WTC11 (cell line): ENCODE results near the gene EIF3A.

Experiments
- CREB1 ChIP-seq: sonication (generic); formaldehyde crosslinking; IDR thresholded peaks from 2 replicates; pipeline ENCODE4 v1.8.0; 2023; ENCODE audit warnings: mild to moderate bottlenecking, missing genetic modification reagents
- ETV6 ChIP-seq: sonication (generic); formaldehyde crosslinking; IDR thresholded peaks from 2 replicates; pipeline ENCODE4 v1.8.1; 2022; ENCODE audit warnings: mild to moderate bottlenecking, missing genetic modification reagents
- NR1H2 ChIP-seq: sonication (generic); formaldehyde crosslinking; IDR thresholded peaks from 2 replicates; pipeline ENCODE4 v1.9.0; 2021; ENCODE audit warnings: mild to moderate bottlenecking, moderate library complexity, missing genetic modification reagents
- SMAD4 ChIP-seq: sonication (generic); formaldehyde crosslinking; IDR thresholded peaks from 2 replicates; pipeline ENCODE4 v1.8.0; 2022; ENCODE audit warnings: mild to moderate bottlenecking, missing genetic modification reagents
- ZNF138 ChIP-seq: sonication (generic); formaldehyde crosslinking; conservative IDR thresholded peaks from 2 replicates; pipeline ENCODE4 v1.8.1; 2022; ENCODE audit warnings: mild to moderate bottlenecking, moderate library complexity, missing genetic modification reagents
- TF ChIP-seq, protein P1 (sequence below): fragments of 250-450 bp; sonication (Bioruptor Pico); conservative IDR thresholded peaks from 2 replicates; pipeline ENCODE4 v1.9.0; 2021; ENCODE audit warnings: mild to moderate bottlenecking
- TF ChIP-seq, protein P2 (sequence below): fragments of 200-600 bp; IDR thresholded peaks from 2 replicates; pipeline ENCODE4 v1.8.0; 2022; ENCODE audit warnings: antibody characterized with exemption
- TF ChIP-seq, protein P3 (sequence below): sonication (generic); formaldehyde crosslinking; IDR thresholded peaks from 2 replicates; pipeline ENCODE4 v1.8.1; 2022; ENCODE audit warnings: mild to moderate bottlenecking, missing genetic modification reagents, moderate library complexity, borderline replicate concordance
- TF ChIP-seq, protein P4 (sequence below): sonication (generic); formaldehyde crosslinking; conservative IDR thresholded peaks from 2 replicates; pipeline ENCODE4 v1.8.1; 2022; ENCODE audit warnings: mild to moderate bottlenecking, missing genetic modification reagents

DNA sequence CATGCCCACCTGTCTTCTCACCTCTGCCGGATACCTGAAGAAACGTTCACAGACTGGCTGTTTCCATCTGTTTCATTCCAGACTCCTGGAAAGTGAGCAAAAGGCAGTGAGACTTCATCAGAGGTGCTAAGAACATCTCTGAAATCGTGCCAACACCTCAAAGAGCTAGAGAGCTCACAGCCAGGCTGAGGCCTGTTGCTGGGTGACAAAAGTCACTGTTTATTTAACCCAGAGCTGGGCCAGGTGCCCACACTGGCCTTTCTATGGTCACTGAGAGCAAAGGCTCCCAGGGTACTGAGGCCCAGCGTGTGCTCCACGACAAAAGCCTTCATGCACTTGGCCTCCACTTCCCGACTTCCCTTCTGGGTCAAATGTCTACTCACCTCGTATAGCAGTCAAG, 54.8 kb downstream of the EIF3A start:
- TF ChIP-seq, protein P1, sequence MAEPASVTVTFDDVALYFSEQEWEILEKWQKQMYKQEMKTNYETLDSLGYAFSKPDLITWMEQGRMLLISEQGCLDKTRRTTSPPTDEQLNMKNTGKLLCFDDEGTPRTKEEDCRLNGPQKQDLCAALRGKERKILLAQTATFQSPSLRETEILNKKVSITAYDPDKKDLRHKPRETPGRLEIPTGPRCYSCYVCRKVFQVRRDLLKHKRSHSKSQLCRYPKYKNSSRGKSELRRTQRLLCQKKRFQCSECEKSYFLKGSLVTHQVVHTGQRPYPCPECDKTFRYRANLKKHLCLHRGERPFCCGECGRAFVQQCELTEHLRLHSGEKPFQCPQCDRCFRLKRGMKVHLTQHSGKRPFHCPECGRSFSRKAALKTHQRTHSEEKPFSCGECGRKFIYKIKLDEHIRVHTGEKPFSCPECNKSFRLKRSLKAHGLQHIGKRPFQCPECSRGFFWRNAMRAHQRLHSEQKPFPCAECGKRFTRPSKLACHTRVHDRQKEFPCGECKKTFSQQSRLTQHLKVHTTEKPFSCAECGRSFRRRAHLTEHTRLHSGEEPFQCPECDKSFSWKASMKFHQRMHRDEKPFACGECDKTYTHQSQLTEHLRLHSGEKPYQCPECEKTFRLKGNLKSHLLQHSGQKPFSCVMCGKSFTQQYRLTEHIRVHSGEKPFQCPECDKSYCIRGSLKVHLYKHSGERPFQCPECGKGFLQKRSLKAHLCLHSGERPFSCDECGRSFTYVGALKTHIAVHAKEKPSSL = no peak
- TF ChIP-seq ZNF138 = no peak
- TF ChIP-seq, protein P2, sequence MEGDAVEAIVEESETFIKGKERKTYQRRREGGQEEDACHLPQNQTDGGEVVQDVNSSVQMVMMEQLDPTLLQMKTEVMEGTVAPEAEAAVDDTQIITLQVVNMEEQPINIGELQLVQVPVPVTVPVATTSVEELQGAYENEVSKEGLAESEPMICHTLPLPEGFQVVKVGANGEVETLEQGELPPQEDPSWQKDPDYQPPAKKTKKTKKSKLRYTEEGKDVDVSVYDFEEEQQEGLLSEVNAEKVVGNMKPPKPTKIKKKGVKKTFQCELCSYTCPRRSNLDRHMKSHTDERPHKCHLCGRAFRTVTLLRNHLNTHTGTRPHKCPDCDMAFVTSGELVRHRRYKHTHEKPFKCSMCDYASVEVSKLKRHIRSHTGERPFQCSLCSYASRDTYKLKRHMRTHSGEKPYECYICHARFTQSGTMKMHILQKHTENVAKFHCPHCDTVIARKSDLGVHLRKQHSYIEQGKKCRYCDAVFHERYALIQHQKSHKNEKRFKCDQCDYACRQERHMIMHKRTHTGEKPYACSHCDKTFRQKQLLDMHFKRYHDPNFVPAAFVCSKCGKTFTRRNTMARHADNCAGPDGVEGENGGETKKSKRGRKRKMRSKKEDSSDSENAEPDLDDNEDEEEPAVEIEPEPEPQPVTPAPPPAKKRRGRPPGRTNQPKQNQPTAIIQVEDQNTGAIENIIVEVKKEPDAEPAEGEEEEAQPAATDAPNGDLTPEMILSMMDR = no peak
- no peak for TF ChIP-seq CREB1 (CRISPR knock-in tag)
- no peak for TF ChIP-seq SMAD4 (CRISPR knock-in tag)
- TF ChIP-seq, protein P3, sequence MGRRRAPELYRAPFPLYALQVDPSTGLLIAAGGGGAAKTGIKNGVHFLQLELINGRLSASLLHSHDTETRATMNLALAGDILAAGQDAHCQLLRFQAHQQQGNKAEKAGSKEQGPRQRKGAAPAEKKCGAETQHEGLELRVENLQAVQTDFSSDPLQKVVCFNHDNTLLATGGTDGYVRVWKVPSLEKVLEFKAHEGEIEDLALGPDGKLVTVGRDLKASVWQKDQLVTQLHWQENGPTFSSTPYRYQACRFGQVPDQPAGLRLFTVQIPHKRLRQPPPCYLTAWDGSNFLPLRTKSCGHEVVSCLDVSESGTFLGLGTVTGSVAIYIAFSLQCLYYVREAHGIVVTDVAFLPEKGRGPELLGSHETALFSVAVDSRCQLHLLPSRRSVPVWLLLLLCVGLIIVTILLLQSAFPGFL (CRISPR knock-in tag) = no peak
- TF ChIP-seq NR1H2 (CRISPR knock-in tag) = no peak
- TF ChIP-seq ETV6 (CRISPR knock-in tag) = no peak
- TF ChIP-seq, protein P4, sequence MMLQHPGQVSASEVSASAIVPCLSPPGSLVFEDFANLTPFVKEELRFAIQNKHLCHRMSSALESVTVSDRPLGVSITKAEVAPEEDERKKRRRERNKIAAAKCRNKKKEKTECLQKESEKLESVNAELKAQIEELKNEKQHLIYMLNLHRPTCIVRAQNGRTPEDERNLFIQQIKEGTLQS (CRISPR knock-in tag) = no peak
